HL-60/S4 treated with retinoic acid at 250 ng/mL for 4 days and 3 days (cell line): Measurements from ENCODE around the gene TMEM234.
"Not testable (repeated sequence)": the region's sequence is repeated elsewhere in the genome, so short reads cannot be mapped to it uniquely, and the experiment has no call there.

Experiments
- in situ Hi-C: fragments of 300-500 bp; cut with MboI; formaldehyde crosslinking; loops from 2 replicates; pipeline ENCODE4 v1.7.0; 2022; ENCODE audit warnings: low sequenced_read_pairs

Gene TMEM234

DNA sequence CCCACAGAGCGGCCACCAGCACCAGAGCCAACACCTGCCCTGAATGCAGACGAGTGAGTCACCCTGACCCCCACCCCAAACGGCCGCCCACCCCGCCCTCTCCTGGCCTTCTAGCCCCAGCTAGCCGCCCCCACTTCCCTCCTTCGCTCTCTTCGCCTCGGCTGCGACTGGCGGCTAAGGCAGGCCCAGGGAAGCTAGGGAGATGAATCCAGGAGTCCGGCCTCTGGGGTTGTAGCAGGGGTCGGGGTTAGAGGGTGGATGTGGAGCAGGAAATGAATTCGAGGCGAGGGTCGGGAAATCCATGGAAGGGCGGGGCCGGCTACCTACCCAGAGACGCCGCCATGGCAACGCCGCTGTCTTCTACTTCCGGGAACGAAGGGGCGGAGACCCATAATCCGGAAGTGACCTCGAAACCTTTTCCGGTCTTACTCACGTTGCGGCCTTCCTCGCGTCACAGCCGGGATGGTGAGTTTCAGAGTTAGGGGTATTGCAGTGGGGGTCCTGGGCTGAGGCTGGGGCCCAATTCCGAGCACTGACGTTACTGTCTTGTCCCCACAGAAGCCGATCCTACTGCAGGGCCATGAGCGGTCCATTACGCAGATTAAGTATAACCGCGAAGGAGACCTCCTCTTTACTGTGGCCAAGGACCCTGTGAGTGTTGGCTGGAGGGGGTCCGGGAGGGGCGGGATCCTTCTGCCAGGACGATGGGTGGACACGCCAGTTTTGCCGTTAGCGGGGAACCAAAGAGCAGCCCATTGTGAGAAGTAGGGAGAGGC lies at the start of gene TMEM234, which contains the start of gene EIF3I:
TMEM234 (minus strand) TSS at position 374 of the 776 bp plus-strand sequence; CDS start at position 343, 31 bp downstream.
EIF3I (plus strand) TSS at position 428 of the 776 bp plus-strand sequence; CDS start at position 463, 35 bp downstream.
- in situ Hi-C loops: no loop called here

DNA sequence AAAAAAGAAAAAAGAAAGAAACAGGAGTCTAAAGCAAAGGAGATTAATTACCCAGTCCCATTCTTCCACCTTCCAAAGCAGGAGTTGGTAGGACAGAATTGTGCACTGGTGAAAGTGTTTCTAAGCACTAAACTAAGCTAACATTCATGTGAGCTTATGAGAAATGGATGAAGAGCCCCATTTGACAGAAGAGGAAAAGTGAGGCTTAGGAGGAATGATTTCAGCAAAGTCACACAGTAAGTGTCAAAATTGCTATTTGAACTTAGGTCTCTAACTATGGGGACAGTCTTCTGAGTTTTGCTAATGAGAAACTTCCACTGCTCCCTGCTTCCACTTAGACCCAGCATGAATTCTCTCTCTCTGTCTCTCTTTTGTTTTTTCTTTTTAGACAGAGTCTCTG lies 47.6 kb upstream of the TMEM234 start:
- in situ Hi-C loops: no loop called here

DNA sequence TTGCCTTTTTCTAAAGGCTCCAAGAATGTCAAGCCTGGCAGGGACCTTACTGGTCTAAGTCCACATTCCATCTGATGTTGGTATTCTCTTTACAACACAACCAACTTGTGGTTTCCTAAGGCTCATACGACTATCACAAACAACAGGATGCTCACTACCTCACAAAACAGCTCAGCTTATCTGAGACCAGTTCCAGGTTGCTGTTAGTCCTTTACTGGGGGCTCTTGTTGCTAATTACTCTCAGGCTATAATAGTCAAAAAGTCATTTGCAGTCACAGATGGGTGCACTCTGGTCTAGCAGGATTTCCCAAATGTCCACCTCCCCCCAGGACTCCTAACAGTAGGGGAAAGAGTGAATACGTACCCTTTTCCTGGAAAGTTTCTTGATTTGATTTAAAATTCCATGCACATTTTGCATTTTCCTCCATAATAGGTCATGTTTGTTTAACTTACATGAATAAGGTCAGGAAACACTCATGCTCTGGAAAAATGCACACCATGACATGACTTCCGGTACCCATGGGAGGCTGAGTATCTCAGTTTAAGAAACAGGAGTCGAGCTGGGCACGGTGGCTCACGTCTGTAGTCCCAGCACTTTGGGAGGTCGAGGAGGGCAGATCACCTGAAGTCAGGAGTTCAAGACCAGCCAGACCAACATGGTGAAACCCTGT lies 44.9 kb upstream of the TMEM234 start:
- in situ Hi-C loops: no loop called here

DNA sequence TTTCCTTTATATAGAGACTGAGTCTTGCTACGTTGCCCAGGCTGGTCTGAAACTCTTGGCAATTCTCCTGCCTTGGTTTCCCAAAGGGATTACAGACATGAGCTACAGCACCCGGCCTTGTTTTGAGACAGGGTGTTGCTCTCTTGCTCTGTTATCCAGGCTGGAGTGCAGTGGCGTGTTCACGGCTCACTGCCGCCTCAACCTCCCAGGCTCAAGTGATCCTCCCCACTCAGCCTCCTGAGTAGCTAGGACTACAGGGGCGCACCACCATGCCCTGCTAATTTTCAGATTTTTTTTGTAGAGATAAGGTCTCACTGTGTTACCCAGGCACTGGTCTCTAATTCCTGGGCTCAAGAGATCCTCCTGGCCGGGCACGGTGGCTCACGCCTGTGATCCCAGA lies 43.7 kb upstream of the TMEM234 start:
- in situ Hi-C loops: no loop called here

DNA sequence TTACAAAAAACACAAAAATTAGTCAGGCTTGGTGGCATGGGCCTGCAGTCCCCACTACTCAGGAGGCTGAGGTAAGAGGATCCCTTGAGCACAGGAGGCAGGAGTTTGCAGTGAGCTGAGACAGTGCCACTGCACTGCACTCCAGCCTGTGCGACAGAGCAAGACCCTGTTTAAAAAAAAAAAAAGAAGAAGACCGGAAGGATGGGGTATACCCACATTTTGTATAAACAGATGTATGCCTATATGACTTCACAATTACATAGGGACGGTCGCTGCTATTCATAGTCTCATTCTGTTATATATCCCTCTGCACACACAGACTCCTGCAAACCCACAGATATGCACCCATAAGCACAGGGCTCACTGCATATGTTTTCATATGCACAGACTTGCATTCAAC lies 41.6 kb upstream of the TMEM234 start:
- in situ Hi-C loops: no loop called here

DNA sequence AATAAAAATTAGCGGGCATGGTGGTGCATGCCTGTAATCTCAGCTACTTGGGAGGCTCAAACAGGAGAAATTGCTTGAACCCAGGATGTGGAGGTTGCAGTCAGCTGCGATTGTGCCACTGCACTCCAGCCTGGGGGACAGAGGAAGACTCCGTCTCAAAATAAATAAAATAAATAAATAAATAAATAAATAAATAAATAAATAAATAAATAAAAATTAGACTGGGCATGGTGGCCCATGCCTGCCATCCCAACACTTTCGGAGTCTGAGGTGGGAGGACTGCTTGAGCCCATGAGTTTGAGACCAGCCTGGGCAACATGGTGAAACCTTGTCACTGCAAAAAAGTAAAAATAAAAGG lies 41.1 kb upstream of the TMEM234 start:
- in situ Hi-C loops: not testable (repeated sequence)

DNA sequence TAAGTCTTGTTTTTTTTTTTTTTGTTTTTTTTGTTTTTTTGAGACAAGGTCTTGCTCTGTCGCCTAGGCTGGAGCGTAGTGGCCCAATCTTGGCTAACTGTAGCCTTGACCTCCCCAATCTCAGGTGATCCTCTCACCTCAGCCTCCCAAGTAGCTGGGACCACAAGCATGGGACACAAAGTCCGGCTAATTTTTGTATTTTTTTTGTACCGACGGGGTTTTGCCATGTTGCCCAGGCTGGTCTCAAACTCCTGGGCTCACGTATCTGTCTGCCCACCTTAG lies 35.0 kb upstream of the TMEM234 start:
- in situ Hi-C loops: no loop called here

DNA sequence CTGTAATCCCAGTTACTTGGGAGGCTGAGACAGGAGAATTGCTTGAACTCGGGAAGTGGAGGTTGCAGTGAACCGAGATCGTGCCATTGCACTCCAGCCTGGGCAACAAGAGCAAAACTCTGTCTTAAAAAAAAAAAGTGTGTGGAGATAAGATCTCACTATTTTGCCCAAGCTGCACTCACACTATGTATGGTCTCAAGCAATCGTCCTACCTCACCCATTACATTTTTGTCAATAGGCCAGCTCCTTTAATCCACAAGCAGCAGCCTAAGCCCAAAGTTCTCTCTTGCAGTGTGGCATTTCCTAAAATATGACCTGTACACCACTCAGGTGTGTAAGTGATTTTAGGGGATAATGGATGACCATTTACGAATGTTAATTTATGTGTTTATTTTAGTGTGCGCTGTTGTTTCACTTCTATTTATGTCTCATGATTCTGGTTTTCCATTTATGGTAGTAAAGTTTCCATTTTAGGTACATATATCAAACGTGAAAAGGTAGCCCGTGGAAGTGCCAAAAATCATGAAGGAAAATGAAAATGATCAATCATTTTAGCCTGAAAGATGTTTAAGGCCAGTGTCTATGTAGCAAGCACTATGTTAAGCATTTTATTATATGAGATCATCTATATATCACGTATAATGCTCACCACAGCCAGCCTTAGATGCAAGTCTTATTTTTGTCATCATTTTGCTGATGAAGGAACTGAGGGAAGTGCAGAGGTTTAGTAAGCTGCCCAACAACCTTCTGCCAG lies 34.5 kb upstream of the TMEM234 start:
- in situ Hi-C loops: no loop called here

DNA sequence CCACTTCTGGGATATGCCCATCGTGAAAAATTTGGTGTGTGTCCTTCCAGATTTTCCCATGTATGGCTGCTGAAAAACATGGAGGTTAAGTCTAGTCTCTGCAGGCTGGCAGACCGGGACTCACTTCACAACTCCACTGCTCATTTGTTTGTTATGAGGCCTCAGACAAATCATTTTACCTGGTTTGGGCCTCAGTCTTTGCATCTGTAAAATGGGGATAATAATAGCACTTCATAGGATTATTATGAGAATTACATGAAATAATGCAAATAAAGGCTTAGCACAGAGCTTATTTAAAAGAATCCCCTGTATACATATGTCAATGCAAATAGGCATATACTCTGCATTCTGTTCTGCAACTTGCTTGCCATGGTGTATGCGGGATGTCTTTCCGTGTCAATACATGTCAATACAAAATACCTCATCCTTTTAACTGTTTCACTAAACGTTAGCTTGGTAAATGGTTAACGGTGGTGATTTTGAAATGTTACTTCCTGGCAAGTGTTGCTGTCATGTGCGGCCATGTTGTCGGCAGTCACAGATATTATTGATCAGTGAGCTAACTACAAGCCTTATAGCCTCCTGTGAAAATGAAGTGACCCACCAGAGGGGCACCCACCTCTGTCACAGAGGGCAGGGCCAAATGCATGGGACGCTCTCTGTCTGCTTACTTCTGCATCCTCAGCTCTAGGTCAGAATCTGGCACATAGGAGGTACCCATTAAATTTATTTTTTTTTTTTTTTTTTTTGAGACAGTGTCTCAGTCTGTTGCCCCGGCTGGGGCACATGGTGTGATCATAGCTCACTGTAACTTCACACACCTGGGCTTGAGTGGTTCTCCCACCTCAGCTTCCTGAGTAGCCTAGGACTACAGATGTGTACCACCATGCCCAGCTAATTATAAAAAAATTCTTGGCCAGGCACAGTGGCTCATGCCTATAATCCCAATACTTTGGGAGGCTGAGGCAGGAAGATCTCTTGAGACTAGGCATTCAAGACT lies 33.2 kb upstream of the TMEM234 start:
- in situ Hi-C loops: no loop called here

DNA sequence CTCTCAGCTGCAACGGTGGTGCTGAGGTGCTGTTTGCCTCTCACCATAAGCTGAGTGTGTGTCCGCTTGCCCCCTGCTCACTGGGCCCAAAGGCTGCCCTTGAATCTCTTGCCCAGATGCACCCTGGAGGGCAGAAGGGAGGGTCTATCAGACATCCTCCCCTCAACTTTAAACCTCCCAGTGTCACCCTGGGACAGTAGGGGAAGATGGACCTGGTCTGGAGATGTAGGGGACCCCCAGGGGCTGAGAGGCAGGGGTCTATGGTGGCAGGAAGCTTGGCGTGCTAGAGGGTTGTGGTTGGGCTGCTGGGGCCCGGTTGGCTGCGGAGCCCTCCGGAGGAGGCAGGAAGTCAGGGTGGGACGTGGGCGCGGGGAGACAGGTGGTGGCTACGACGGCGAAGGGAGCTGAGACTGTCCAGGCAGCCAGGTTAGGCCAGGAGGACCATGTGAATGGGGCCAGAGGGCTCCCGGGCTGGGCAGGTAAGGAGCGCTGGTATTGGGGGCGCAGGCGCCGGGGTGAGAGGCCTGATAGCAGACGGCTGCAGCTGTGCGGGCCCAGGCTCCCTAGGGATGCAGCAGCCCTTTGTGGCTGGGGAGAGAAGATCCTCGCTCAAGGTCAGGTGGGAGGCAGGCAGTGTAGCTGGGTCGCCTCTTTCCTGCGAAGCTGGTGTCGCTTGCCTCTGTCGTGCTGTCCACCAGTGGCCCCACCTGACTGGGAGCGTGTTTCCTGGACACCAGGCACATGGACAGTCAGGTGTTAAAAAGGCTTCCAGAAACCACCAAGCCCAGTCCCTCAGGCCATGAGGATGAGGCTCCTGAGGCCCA lies 29.0 kb upstream of the TMEM234 start, which contains the start of gene LCK:
LCK (plus strand) TSS at position 373 of the 824 bp plus-strand sequence. CDS start 23,065 bp downstream, outside the sequence.
- in situ Hi-C loops: no loop called here

DNA sequence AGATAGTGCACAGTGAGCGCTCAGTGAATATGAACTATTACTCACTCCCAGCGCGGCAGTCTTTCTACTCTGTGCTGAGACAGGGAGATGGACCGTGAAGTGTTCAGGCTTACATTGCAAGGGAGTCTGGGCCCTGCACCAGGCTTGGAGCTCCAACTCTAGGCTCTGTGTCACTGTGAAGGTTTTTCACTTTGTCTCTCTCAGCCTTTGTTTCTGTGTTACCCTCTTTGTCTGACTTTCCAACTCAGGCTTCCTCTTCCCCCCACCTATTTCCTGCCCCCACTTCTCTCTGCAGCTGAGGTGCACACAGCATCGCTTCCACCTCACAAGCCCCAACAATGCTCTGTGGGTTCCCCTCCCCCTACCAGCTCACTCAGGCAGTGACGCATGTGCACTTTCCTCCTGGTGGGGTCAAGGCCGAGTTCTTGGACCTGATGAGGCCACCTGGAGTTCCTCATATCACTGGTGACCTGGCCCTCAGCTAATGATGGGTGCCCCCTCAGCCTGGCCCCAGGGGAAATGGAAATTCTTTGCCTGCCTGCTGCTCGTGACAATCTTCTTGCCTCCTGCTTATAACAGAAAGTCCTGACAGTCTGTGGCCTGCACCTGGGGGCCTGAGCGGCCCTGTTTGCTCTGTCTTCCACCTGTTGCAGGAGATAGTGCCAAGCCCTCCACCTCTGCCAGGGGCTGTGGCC lies 27.8 kb upstream of the TMEM234 start:
- in situ Hi-C loops: no loop called here

DNA sequence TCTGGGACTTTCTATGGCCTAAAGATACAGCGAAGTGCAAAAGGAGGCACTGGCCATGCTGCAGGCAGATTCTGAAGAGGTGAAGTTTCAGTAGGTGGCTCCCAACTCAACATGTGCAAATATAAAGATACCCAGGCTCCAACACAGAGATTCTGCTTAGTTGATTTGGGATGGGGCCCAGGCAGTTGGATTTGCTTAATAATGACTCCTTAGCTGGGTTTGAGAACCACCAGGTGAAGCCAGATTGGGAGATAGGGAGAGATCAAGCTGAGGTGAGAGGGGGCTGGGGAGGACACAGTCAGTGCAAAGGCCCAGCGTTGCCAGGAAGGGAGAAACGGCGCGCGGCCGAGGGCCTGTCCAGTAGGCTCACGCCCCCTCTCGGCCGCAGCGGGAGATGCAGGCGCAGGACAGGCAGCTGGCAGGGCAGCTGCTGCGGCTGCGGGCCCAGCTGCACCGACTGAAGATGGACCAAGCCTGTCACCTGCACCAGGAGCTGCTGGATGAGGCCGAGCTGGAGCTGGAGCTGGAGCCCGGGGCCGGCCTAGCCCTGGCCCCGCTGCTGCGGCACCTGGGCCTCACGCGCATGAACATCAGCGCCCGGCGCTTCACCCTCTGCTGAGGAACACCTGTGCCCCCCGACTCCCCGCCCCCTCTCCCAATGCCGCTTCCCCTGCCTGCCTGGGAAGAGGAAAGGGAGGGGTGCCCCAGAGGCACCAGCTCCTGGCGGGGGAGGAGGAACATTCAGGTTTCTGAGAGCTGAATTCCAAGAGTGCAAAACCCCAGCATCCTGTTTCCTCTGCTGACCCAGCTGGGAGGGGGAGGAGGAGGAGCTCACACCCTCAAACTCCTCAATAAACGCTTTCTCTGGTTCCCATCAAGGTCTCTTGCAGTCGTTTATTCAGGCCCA lies 26.1 kb upstream of the TMEM234 start:
- in situ Hi-C loops: no loop called here

DNA sequence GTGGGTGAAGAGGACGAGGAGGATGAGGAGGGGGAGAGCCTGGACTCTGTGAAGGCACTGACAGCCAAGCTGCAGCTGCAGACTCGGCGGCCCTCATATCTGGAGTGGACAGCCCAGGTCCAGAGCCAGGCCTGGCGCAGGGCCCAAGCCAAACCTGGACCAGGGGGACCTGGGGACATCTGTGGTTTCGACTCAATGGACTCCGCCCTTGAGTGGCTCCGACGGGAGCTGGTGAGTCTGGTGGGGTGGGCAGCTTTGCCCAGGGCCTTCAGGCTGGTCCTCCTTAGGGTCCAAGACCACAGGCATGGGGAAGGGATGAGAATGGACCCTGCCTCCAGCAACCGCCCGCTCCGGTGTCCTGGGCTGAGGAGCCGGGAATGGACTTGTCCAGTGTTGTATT lies 25.3 kb upstream of the TMEM234 start:
- in situ Hi-C loops: no loop called here

DNA sequence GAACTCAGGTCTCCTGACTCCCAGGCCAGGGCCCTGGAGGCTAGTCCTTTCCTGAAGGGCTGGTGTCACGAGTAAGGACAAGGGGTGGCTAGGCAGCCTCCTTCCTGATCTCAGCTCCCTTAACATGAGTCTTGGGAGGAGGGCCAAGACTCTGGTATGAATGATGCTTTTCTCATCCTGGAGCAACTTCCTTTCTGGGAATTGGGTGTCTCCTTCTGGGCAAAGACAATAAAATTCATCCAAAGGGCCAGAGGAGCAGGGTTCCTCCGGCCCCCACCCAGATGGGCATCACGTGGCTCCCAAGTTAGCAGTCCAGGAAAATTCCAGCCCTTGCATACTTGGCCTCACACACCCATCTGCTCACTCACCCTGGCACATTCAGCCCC lies 24.7 kb upstream of the TMEM234 start, which contains the start of gene FAM167B:
FAM167B (plus strand) TSS at position 335 of the 386 bp plus-strand sequence. CDS start 200 bp downstream, outside the sequence.
- in situ Hi-C loops: no loop called here

DNA sequence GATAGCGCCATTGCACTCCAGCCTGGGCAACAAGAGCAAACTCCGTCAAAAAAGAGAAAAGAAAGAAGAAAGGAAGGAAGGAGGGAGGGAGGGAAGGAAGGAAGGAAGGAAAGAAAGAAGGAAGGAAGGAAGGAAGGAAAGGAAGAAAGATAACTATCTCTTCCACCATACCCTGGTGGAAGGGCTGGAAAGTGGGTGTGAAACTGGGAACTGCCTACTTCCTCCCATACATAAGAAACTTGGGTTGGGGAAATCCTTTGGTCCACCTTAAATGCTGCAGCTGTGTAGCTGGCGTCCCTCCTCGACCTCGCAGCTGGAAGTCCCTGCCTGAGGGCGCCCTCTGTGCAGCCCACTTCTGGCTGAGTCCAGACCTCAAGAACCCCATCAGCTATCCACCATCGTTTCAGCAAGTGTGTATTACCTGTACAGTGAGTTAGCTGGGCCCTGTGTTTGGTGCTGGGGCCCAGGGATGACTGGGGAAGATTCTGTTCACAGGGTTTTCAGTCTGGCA lies 20.2 kb upstream of the TMEM234 start:
- in situ Hi-C loops: no loop called here

DNA sequence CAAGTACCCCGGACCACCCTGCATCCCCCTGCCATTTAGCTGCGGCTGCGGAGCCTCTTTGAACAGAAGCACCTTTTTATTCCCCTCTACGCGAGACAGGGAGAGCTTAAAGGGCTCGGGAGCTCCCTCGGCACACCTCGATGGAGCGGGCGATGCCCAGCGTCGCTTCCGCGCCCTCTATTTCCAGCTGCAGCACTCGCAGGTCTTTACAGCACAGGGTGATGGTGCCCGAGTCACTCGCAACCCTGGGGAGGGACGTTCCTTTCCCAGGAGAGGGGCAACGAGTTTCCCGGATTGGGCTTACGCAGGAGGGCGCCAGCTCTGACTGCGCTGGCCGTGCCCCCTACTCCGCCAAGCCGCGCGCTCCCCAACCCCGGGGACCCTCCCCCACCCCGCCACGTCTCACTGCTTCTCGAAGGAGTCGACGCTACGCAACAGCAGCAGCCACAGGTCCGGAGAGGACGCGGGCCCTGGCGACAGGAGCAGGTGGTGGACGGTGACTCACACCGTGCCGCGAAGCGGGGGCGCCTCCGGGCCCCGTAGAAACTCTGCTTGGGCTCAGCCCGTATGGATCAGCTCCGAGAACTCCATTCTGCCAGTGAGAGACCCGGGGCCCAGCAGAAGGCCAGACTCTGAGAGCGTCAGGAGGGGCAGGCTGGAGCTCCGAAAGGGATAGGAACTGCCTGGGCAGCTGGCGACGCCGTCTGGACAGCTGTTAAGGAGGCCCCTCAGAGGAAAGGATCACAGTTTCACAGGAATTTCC lies 19.0 kb upstream of the TMEM234 start:
- in situ Hi-C loops: no loop called here
